ENCODE results near the gene ESR1. TPM values are rescaled to one million over a fixed set of nuclear protein-coding genes. Genes with fewer than 3 reads are reported as not detected.

ESR1 gene
- total and polyA plus RNA-seq, 9 donors, result 6.6 to 44.5 (median 18.5) TPM

DNA sequence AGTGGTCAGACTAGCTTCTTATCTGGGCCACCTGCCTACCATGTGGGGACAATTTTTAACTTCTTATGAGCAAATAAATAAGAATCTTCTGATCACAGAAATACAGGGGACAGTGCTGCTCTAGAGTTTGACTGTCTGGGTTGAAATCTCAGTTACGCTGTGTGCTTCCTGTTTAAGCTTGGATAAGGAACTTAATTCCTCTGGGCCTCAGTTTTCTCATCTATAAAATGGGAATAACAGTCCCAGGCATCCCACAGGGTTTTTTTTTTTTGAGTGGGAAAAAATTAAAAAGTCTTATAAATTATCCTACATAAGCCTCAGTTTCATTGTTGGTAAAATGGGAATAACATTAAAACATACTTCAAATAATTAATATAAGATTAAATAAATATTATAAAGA lies 340.9 kb downstream of the ESR1 start:
- Histone ChIP-seq H3K36me3 (no peaks in the 10 kb centered on the region), H3K27me3 (no peaks in the 10 kb centered on the region), H3K4me1 (ENCODE audit: insufficient read depth) (peaks cover 5% of the 10 kb centered on the region), H3K4me3 (no peak overlapping the region), H3K27ac (no peak overlapping the region), H3K9me3 (no peaks in the 10 kb centered on the region)
- 90 to 100% (median 94%) methylated on average over 1 of the region's 1 CpG for WGBS, 3 donors
- intact Hi-C loops (cut with DNase I), result no loop called here
- DNase-seq, result no peak
- no peak for TF ChIP-seq POLR2A (IDR thresholded peaks at IDR 0.05)
- TF ChIP-seq, protein P1, sequence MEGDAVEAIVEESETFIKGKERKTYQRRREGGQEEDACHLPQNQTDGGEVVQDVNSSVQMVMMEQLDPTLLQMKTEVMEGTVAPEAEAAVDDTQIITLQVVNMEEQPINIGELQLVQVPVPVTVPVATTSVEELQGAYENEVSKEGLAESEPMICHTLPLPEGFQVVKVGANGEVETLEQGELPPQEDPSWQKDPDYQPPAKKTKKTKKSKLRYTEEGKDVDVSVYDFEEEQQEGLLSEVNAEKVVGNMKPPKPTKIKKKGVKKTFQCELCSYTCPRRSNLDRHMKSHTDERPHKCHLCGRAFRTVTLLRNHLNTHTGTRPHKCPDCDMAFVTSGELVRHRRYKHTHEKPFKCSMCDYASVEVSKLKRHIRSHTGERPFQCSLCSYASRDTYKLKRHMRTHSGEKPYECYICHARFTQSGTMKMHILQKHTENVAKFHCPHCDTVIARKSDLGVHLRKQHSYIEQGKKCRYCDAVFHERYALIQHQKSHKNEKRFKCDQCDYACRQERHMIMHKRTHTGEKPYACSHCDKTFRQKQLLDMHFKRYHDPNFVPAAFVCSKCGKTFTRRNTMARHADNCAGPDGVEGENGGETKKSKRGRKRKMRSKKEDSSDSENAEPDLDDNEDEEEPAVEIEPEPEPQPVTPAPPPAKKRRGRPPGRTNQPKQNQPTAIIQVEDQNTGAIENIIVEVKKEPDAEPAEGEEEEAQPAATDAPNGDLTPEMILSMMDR (IDR thresholded peaks at IDR 0.05), result no peak
- TF ChIP-seq EP300 (IDR thresholded peaks at IDR 0.05), result no peak

DNA sequence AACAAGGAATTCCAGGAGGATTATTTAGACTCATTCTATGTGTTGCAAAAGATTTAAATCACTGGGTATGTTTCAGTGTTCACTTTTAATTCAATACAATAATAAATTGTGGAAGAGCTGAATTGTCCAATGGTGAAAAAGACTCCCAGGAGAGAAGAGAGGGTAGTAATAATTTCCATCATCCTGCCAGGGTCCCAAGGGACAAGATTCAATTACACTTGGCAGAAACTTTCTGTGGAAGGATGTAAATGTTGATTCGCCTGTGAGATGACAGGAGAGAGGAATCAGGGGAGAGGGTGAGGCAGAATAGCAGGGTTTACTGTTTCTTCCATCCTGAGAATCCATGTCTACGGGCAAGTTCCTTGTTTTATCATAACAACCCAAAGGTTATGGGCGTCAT lies 342.7 kb downstream of the ESR1 start:
- TF ChIP-seq POLR2A (IDR thresholded peaks at IDR 0.05), result no peak
- TF ChIP-seq EP300 (IDR thresholded peaks at IDR 0.05), result no peak
- TF ChIP-seq, protein P1 (IDR thresholded peaks at IDR 0.05), result no peak
- Histone ChIP-seq H3K4me1 (ENCODE audit: insufficient read depth) (no peaks in the 10 kb centered on the region), H3K4me3 (no peak overlapping the region), H3K9me3 (no peaks in the 10 kb centered on the region), H3K36me3 (no peaks in the 10 kb centered on the region), H3K27ac (no peak overlapping the region), H3K27me3 (no peaks in the 10 kb centered on the region)
- no peak for DNase-seq
- WGBS, 3 donors, result 68 to 88% (median 82%) methylated on average over 3 of the region's 3 CpGs
- intact Hi-C loops (cut with DNase I), result no loop called here

DNA sequence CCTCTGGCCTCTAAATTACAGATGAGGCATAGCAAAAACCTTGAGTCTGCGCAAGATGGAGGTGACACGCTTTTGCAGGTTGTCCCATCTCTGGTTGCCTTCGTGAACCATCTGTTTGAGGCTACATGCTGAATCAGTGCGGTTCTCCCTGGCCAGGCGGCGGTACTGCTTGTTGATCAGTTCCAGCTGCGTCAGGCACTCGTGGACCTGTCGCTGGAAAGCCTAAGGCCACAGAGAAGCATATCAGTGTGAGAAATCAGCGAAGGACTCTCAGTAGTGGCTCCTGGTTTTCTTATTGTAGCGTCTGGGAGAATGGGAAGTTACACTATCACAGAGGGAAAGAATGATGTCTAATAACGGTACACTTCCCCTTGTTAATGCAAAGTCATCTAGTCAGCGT lies 344.4 kb downstream of the ESR1 start:
- Histone ChIP-seq H3K27ac (no peak overlapping the region), H3K36me3 (no peaks in the 10 kb centered on the region), H3K9me3 (no peaks in the 10 kb centered on the region), H3K4me3 (no peak overlapping the region), H3K27me3 (no peaks in the 10 kb centered on the region), H3K4me1 (ENCODE audit: insufficient read depth) (no peaks in the 10 kb centered on the region)
- intact Hi-C loops (cut with DNase I), result no loop called here
- TF ChIP-seq EP300 (IDR thresholded peaks at IDR 0.05) (no peak), POLR2A (IDR thresholded peaks at IDR 0.05) (no peak)
- TF ChIP-seq, protein P1 (IDR thresholded peaks at IDR 0.05), result no peak
- 85 to 92% (median 91%) methylated on average over 13 of the region's 13 CpGs for WGBS, 3 donors
- DNase-seq, result no peak

DNA sequence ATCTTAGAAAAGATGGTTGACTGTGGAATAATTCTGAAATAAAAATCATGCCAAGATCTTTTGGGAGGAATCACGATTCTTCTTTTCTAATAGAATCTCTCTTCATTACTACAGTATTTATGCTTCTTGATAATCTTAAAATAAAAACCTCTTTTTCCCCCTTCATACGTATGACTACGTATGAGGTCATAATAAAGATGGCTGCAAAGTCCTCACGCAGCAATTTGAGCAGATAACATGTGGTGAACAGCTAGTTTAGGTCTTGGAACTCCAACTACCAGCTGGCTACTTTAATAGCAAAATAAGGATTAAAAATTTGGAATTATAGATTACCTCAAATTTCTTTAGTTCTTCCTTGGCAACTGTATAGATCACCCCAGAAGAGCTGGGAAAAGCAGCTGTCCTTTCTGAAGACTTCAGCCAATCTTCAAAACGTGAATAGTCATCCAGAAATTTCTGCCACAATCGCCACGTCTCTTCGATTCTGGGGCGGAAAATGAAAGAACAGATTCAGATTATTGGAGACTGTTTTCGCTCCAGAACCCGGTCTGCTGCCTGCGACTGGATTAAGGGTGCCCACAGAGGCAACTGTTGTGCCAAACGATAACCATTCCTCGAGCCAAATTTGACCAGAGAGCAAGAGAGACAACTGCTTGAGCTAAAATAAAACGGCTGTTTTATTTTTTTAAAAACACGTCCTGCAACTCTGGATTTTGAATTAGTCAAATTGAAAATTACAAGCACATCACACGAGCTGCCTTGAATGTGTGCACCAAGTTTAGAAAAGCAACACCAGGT lies 347.3 kb downstream of the ESR1 start:
- H3K36me3 ChIP-seq, result no peaks in the 10 kb centered on the region
- intact Hi-C loops (cut with DNase I), result no loop called here

More for the DNA sequence above, 347.3 kb downstream of the ESR1 start:
- TF ChIP-seq, protein P1 (IDR thresholded peaks at IDR 0.05), result no peak
- TF ChIP-seq EP300 (IDR thresholded peaks at IDR 0.05), result no peak
- no peak for TF ChIP-seq POLR2A (IDR thresholded peaks at IDR 0.05)
- H3K27me3 ChIP-seq, result no peaks in the 10 kb centered on the region
- H3K4me1 ChIP-seq (ENCODE audit: insufficient read depth), result no peaks in the 10 kb centered on the region
- WGBS, 3 donors, result 91 to 93% (median 92%) methylated on average over 17 of the region's 17 CpGs
- H3K9me3 ChIP-seq, result no peaks in the 10 kb centered on the region
- DNase-seq, result no peak
- H3K27ac ChIP-seq, result no peak overlapping the region
- H3K4me3 ChIP-seq, result no peak overlapping the region
